Activated CD4-positive, alpha-beta T cell treated with anti-CD3 and anti-CD28 coated beads, Interleukin-2, amount 10 ng/mL, durations not matched to agents 7 days and 5 days (primary cell): Measurements from ENCODE around the gene AUTS2. TPM values are rescaled to one million over a fixed set of nuclear protein-coding genes. Genes with fewer than 3 reads are reported as not detected.
"Not testable (repeated sequence)": the region's sequence is repeated elsewhere in the genome, so short reads cannot be mapped to it uniquely, and the experiment has no call there.

Experiments used
- CTCF ChIA-PET: fragments of 350-600 bp; sonication (Branson Sonifier 250); formaldehyde crosslinking; loops from one replicate; lab custom pipeline; 2021; ENCODE audit warnings: antibody characterized with exemption; lab: Charles Lee
- POLR2A ChIA-PET: fragments of 350-600 bp; sonication (Branson Sonifier 250); formaldehyde crosslinking; loops from one replicate; lab custom pipeline; 2021; ENCODE audit warnings: antibody characterized with exemption; lab: Charles Lee
- DNase-seq: peaks from one replicate; pipeline ENCODE4 v3.0.0-alpha.2; 2020
- H3K27ac Mint-ChIP-seq: one replicate; pipeline ENCODE4 v1.8.0; 2021; ENCODE audit warnings: mild to moderate bottlenecking, moderate library complexity, mixed read lengths
- H3K27me3 Mint-ChIP-seq: one replicate; pipeline ENCODE4 v1.8.0; 2021; ENCODE audit warnings: mixed read lengths
- H3K36me3 Mint-ChIP-seq: one replicate; pipeline ENCODE4 v1.8.0; 2021; ENCODE audit warnings: low read depth, mixed read lengths
- H3K4me1 Mint-ChIP-seq: one replicate; pipeline ENCODE4 v1.8.0; 2021; ENCODE audit warnings: mixed read lengths
- H3K4me3 Mint-ChIP-seq: one replicate; pipeline ENCODE4 v1.8.0; 2021; ENCODE audit warnings: mild to moderate bottlenecking, moderate library complexity, mixed read lengths
- H3K9me3 Mint-ChIP-seq: one replicate; pipeline ENCODE4 v1.8.0; 2021; ENCODE audit warnings: mixed read lengths
- total RNA-seq, 2 experiments: library from RNA; stranded (reverse); gene quantifications; one replicate each; pipeline ENCODE4 v1.2.3, GENCODE V29; 2021

Gene AUTS2
- total RNA-seq, 2 experiments from 2014 or later: 13.9 to 18.9 TPM

GRCh38 chr7:70795948-70796347 is 1197.7 kb downstream of the AUTS2 start:
- Mint-ChIP-seq H3K36me3 (peaks cover 5% of the 10 kb centered on the region), H3K27ac (no peak overlapping the region), H3K4me1 (peaks cover 10% of the 10 kb centered on the region), H3K4me3 (no peak overlapping the region), H3K9me3 (peaks cover 19% of the 10 kb centered on the region), H3K27me3 (no peaks in the 10 kb centered on the region)
- DNase-seq: no peak
- ChIA-PET CTCF (no interaction called here), POLR2A (interaction anchor here (0.6 kb wide), 1 partner anchor 477 kb away, joined by 3 read pairs; no protein-coding TSS in a partner anchor)

GRCh38 chr7:70797109-70797514 is 1198.8 kb downstream of the AUTS2 start:
- peaks cover 10% of the 10 kb centered on the region for H3K4me1 Mint-ChIP-seq
- H3K36me3 Mint-ChIP-seq: peaks cover 3% of the 10 kb centered on the region
- DNase-seq: no peak
- POLR2A ChIA-PET: no interaction called here
- peaks cover 23% of the 10 kb centered on the region for H3K9me3 Mint-ChIP-seq
- CTCF ChIA-PET: no interaction called here
- H3K4me3 Mint-ChIP-seq: no peak overlapping the region
- H3K27me3 Mint-ChIP-seq: no peaks in the 10 kb centered on the region
- H3K27ac Mint-ChIP-seq: peak overlapping the region; percentile 39

GRCh38 chr7:70799841-70800405 is 1201.6 kb downstream of the AUTS2 start:
- H3K4me3 Mint-ChIP-seq: no peak overlapping the region
- no peak for DNase-seq
- ChIA-PET CTCF (no interaction called here), POLR2A (no interaction called here)
- no peak overlapping the region for H3K27ac Mint-ChIP-seq
- H3K27me3 Mint-ChIP-seq: no peaks in the 10 kb centered on the region
- peaks cover 3% of the 10 kb centered on the region for H3K36me3 Mint-ChIP-seq
- H3K9me3 Mint-ChIP-seq: peaks cover 26% of the 10 kb centered on the region
- H3K4me1 Mint-ChIP-seq: peaks cover 10% of the 10 kb centered on the region

- no peaks in the 10 kb centered on the region for H3K27me3 Mint-ChIP-seq
- ChIA-PET CTCF (no interaction called here), POLR2A (no interaction called here)
- H3K4me3 Mint-ChIP-seq: no peak overlapping the region
- H3K9me3 Mint-ChIP-seq: peaks cover 18% of the 10 kb centered on the region
- peaks cover 4% of the 10 kb centered on the region for H3K4me1 Mint-ChIP-seq
- no peak for DNase-seq
- no peak overlapping the region for H3K27ac Mint-ChIP-seq
- H3K36me3 Mint-ChIP-seq: no peaks in the 10 kb centered on the region
These were observed 1207.1 kb downstream of the AUTS2 start for GRCh38 chr7:70805360-70805759.

- Mint-ChIP-seq H3K27me3 (no peaks in the 10 kb centered on the region), H3K4me1 (peaks cover 4% of the 10 kb centered on the region)
- POLR2A ChIA-PET: no interaction called here
These were observed 1209.4 kb downstream of the AUTS2 start for GRCh38 chr7:70807650-70808049.

GRCh38 chr7:70808876-70809275 is 1210.6 kb downstream of the AUTS2 start:
- Mint-ChIP-seq H3K4me1 (peaks cover 4% of the 10 kb centered on the region), H3K27ac (no peak overlapping the region), H3K36me3 (no peaks in the 10 kb centered on the region), H3K27me3 (peaks cover 3% of the 10 kb centered on the region), H3K9me3 (peaks cover 4% of the 10 kb centered on the region), H3K4me3 (no peak overlapping the region)
- ChIA-PET POLR2A (no interaction called here), CTCF (no interaction called here)
- DNase-seq: no peak

More at GRCh38 chr7:70807650-70808049, 1209.4 kb downstream of the AUTS2 start:
- H3K4me3 Mint-ChIP-seq: no peak overlapping the region
- no peaks in the 10 kb centered on the region for H3K36me3 Mint-ChIP-seq
- no peak overlapping the region for H3K27ac Mint-ChIP-seq
- no peak for DNase-seq
- CTCF ChIA-PET: no interaction called here
- peaks cover 6% of the 10 kb centered on the region for H3K9me3 Mint-ChIP-seq

GRCh38 chr7:70810558-70811139 is 1212.4 kb downstream of the AUTS2 start:
- H3K9me3 Mint-ChIP-seq: peaks cover 4% of the 10 kb centered on the region
- no peak overlapping the region for H3K4me3 Mint-ChIP-seq
- H3K4me1 Mint-ChIP-seq: peaks cover 4% of the 10 kb centered on the region
- H3K36me3 Mint-ChIP-seq: no peaks in the 10 kb centered on the region
- H3K27me3 Mint-ChIP-seq: peaks cover 3% of the 10 kb centered on the region
- H3K27ac Mint-ChIP-seq: no peak overlapping the region
- CTCF ChIA-PET: no interaction called here
- no peak for DNase-seq
- POLR2A ChIA-PET: no interaction called here

- Mint-ChIP-seq H3K4me1 (peaks cover 4% of the 10 kb centered on the region), H3K9me3 (peaks cover 4% of the 10 kb centered on the region), H3K27me3 (peaks cover 3% of the 10 kb centered on the region), H3K4me3 (no peak overlapping the region), H3K27ac (no peak overlapping the region), H3K36me3 (no peaks in the 10 kb centered on the region)
- no peak for DNase-seq
- ChIA-PET POLR2A (no interaction called here), CTCF (no interaction called here)
These were observed 1214.2 kb downstream of the AUTS2 start for GRCh38 chr7:70812511-70812910.

- H3K27me3 Mint-ChIP-seq, H3K36me3 Mint-ChIP-seq, POLR2A ChIA-PET, DNase-seq, H3K27ac Mint-ChIP-seq, CTCF ChIA-PET, H3K4me1 Mint-ChIP-seq, H3K4me3 Mint-ChIP-seq: not testable (repeated sequence)
- peaks cover 14% of the 10 kb centered on the region for H3K9me3 Mint-ChIP-seq
These were observed 1224.2 kb downstream of the AUTS2 start for GRCh38 chr7:70822490-70822889.

GRCh38 chr7:70829221-70830059 is 1231.2 kb downstream of the AUTS2 start:
- no peaks in the 10 kb centered on the region for H3K36me3 Mint-ChIP-seq
- POLR2A ChIA-PET: no interaction called here
- no peak overlapping the region for H3K27ac Mint-ChIP-seq
- CTCF ChIA-PET: no interaction called here
- H3K4me1 Mint-ChIP-seq: peaks cover 9% of the 10 kb centered on the region
- peak; percentile 59 for DNase-seq
- H3K4me3 Mint-ChIP-seq: peak overlapping the region; percentile 12
- H3K9me3 Mint-ChIP-seq: no peaks in the 10 kb centered on the region
- peaks cover 8% of the 10 kb centered on the region for H3K27me3 Mint-ChIP-seq

GRCh38 chr7:70830060-70830395 is 1231.8 kb downstream of the AUTS2 start:
- ChIA-PET CTCF (no interaction called here), POLR2A (no interaction called here)
- H3K27me3 Mint-ChIP-seq: peaks cover 8% of the 10 kb centered on the region
- no peak overlapping the region for H3K27ac Mint-ChIP-seq
- H3K4me3 Mint-ChIP-seq: no peak overlapping the region
- peaks cover 9% of the 10 kb centered on the region for H3K4me1 Mint-ChIP-seq
- no peaks in the 10 kb centered on the region for H3K36me3 Mint-ChIP-seq
- no peak for DNase-seq
- H3K9me3 Mint-ChIP-seq: no peaks in the 10 kb centered on the region

GRCh38 chr7:70830426-70830825 is 1232.2 kb downstream of the AUTS2 start:
- no peak overlapping the region for H3K4me3 Mint-ChIP-seq
- peaks cover 9% of the 10 kb centered on the region for H3K4me1 Mint-ChIP-seq
- CTCF ChIA-PET: no interaction called here
- no peaks in the 10 kb centered on the region for H3K9me3 Mint-ChIP-seq
- DNase-seq: no peak
- H3K27me3 Mint-ChIP-seq: peaks cover 8% of the 10 kb centered on the region
- no peaks in the 10 kb centered on the region for H3K36me3 Mint-ChIP-seq
- POLR2A ChIA-PET: no interaction called here
- H3K27ac Mint-ChIP-seq: no peak overlapping the region

GRCh38 chr7:70833726-70834125 is 1235.5 kb downstream of the AUTS2 start:
- CTCF ChIA-PET: no interaction called here
- Mint-ChIP-seq H3K4me3 (no peak overlapping the region), H3K27ac (no peak overlapping the region), H3K9me3 (no peaks in the 10 kb centered on the region), H3K36me3 (no peaks in the 10 kb centered on the region), H3K27me3 (peaks cover 8% of the 10 kb centered on the region), H3K4me1 (peaks cover 9% of the 10 kb centered on the region)
- DNase-seq: no peak
- POLR2A ChIA-PET: no interaction called here
